22Rv1 (cell line): Measurements from ENCODE around the gene FAM200C.

Source experiments
- H3K27ac ChIP-seq: fragments of 450-650 bp; 2 replicates; pipeline ENCODE4 v1.5.1; 2017
- ZFX ChIP-seq: fragments of 450-650 bp; IDR thresholded peaks from 2 replicates; pipeline ENCODE4 v1.6.1; 2017; ENCODE audit warnings: antibody characterized with exemption, borderline replicate concordance
- TF ChIP-seq, protein P1 (sequence below): fragments of 450-650 bp; IDR thresholded peaks from 2 replicates; pipeline ENCODE4 v1.5.1; 2017; ENCODE audit warnings: mild to moderate bottlenecking

Gene FAM200C

DNA sequence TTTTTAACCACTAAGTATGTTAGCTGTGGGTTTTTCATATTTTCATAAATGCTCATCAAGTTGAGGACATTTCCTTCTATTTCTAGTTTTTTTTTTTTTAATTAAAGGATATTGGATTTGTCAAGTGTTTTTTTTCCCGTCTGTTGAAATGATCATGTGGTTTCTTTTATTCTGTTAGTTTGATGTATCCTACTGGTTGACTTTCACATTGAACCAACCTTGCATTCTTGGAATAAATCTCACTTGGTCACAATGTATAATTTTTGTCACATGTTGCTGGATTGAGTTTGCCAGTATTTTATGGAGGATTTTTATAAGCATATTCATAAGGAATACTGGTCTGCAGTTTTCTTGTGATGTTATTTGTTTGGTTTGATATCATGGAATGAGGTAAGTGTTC, 12.4 kb downstream of the FAM200C start:
- TF ChIP-seq, protein P1, sequence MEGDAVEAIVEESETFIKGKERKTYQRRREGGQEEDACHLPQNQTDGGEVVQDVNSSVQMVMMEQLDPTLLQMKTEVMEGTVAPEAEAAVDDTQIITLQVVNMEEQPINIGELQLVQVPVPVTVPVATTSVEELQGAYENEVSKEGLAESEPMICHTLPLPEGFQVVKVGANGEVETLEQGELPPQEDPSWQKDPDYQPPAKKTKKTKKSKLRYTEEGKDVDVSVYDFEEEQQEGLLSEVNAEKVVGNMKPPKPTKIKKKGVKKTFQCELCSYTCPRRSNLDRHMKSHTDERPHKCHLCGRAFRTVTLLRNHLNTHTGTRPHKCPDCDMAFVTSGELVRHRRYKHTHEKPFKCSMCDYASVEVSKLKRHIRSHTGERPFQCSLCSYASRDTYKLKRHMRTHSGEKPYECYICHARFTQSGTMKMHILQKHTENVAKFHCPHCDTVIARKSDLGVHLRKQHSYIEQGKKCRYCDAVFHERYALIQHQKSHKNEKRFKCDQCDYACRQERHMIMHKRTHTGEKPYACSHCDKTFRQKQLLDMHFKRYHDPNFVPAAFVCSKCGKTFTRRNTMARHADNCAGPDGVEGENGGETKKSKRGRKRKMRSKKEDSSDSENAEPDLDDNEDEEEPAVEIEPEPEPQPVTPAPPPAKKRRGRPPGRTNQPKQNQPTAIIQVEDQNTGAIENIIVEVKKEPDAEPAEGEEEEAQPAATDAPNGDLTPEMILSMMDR: no peak
- no peak for TF ChIP-seq ZFX
- no peak overlapping the region for H3K27ac ChIP-seq

DNA sequence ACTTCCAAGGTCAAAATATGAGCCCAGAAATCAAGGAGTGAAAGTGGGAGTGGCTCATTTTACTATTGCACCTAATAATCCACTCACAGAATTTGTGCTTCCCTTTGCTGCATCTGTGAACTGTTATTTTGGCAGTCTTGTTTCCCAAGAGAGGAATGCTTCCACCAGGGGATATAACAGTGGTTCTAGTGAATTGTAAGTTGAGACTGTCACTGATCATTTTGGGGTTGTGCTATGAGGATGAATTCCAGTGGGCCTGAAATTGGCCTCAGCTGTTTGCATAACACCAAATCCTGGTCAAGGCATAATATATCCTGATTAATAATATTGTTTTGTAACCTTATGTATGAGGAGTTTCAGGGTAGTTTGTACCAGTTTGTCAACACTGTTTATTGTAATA, 14.4 kb downstream of the FAM200C start:
- no peak overlapping the region for H3K27ac ChIP-seq
- TF ChIP-seq, protein P1: no peak
- no peak for TF ChIP-seq ZFX

DNA sequence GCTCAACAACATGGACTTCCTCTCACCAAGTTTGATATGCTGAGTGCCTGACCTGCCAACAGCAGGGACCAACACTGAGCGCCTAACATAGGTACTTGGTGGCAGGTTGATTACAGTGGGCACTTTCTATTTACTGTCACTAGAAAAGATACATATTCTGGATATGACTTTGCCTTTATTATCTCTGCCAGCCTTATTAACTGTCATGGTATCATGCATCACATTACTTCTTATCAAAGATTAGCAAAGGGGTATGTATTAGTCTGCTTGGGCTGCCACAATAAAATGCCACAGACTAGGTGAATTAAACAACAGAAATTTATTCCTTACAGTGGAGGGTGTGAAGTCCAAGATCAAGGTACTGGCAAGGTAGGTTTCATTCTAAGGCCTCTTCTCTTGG, 15.2 kb downstream of the FAM200C start:
- H3K27ac ChIP-seq: no peak overlapping the region
- TF ChIP-seq, protein P1: no peak
- no peak for TF ChIP-seq ZFX

DNA sequence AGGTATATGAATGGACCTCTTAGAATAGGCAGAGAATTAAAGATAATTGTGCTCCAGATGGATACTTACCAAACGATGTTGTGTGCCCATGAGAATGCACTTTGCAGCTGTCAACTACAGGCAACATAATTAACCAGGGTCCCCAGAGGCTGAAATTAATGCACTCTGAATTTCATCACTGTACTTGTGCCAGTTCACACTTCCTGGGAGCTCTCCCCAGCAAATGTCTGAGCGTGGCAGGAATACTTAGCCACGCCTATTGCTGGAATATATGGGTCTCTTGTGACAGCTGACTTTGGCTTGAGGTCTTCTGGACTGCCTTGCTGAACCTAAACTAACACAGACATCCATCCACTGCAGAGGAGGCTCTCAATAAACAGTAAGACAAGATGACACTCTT, 17.5 kb downstream of the FAM200C start:
- TF ChIP-seq, protein P1: no peak
- TF ChIP-seq ZFX: no peak
- H3K27ac ChIP-seq: no peak overlapping the region

DNA sequence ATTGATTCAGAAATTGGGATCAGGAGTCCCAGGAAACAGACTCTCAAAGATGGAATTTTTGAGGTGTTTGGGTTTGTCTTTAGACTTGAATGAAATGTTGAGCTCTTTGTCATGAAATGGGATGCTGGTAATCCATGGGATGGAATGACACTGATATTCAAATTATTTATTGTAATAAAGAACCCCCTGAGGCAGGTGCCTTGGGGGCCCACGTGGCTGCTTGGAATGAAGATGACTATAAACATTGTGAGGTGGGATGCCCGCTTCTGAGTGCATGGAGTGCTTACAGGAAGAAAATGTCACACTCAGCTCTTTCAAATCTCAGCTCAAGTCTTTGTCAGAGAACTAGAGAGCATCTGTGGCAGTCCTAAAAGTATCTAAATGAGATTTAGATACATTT, 19.8 kb downstream of the FAM200C start:
- H3K27ac ChIP-seq: no peak overlapping the region
- TF ChIP-seq ZFX: no peak
- TF ChIP-seq, protein P1: no peak

DNA sequence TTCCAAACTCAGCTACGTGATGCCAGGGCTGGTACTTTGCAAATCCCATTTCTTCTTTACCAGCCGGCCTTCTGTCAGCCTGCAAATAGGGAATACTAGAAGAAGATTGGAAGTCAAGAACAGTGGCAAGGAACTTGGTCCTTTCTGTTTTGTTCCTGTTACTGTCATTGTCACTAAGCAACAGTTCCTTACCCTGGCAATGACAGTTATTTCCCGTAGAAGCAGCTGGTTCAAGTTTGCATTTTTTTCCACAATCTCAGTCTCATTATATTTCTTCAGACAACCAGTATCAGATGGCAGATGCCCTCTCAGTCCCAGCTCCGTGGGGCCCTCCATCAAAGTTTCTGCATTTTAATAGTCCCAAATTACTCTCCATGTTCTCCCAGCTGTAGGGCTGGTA, 20.3 kb downstream of the FAM200C start:
- no peak overlapping the region for H3K27ac ChIP-seq
- TF ChIP-seq ZFX: no peak
- TF ChIP-seq, protein P1: no peak

DNA sequence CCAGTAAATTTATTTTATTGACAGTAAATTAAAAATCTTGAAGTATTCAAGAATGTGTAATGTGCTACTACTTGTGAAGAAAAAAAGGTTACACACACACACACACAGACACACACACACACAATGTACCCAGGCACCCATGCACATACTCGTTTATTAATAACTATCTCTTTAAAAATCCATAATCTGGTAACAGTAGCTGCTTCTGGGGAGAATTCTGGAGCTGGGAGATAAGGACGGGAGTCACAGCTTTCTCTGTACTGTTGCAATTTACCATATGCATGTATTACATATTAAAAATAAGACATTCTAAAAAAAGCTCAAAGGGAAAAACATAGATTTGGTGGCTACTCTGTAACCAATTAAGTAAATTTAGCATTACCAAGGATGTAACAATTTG, 21.5 kb downstream of the FAM200C start:
- no peak overlapping the region for H3K27ac ChIP-seq
- TF ChIP-seq, protein P1: no peak
- no peak for TF ChIP-seq ZFX
